HCT116 (cell line): ENCODE results near the gene NUDT22. TPM values are rescaled to one million over a fixed set of nuclear protein-coding genes. Genes with fewer than 3 reads are reported as not detected.

Source experiments
- ATAC-seq: fragments of 200-7000 bp; cut with Tn5 transposase; 2 replicates; pipeline ENCODE4 v1.9.1; 2020; ENCODE audit warnings: mild to moderate bottlenecking, moderate library complexity
- BruUV-seq: library from RNA; stranded (reverse); fragments of 400-500 nt; replicated peaks from 2 replicates; lab custom pipeline; 2021; lab: Mats Ljungman, UMichigan
- CTCF ChIA-PET: fragments of 300-600 bp; sonication (Branson Sonifier 250); formaldehyde crosslinking; loops from one replicate; lab custom pipeline; 2021; ENCODE audit warnings: antibody characterized with exemption; lab: Charles Lee
- POLR2A ChIA-PET: fragments of 300-600, 350-600 bp; sonication (Branson Sonifier 250); formaldehyde crosslinking; loops from one replicate; lab custom pipeline; 2021; ENCODE audit warnings: antibody characterized with exemption; lab: Charles Lee
- RAD21 ChIA-PET, 2 experiments: fragments of 300-600 bp; sonication (Branson Sonifier 250); formaldehyde crosslinking; loops; one replicate each; lab custom pipeline; 2023; ENCODE audit warnings: low total read pairs in 2 of 2; ENCODE audit not compliant: uncharacterized antibody in 2 of 2, unreplicated experiment in 2 of 2, low non-redundant PET in 1 of 2; lab: Charles Lee
- DNase-seq: peaks from one replicate; pipeline ENCODE4 v3.0.0-alpha.2; 2010; ENCODE audit warnings: low read depth, low spot score
- H2AFZ ChIP-seq: fragments of 200-600 bp; shearing (Covaris generic), sonication (generic); 2 replicates; pipeline ENCODE4 v1.6.1; 2017; ENCODE audit warnings: low read depth, mixed run types, mixed read lengths, antibody characterized with exemption, low read length; ENCODE audit not compliant: poor library complexity, severe bottlenecking
- H3K27ac ChIP-seq: 2 replicates; pipeline ENCODE4 v1.5.1; 2012; ENCODE audit warnings: low read depth, low read length
- H3K27me3 ChIP-seq: fragments of 200-600 bp; sonication (generic); 2 replicates; pipeline ENCODE4 v1.6.1; 2016; ENCODE audit warnings: mixed run types, low read length, mixed read lengths; ENCODE audit not compliant: insufficient read depth
- H3K36me3 ChIP-seq, 2 experiments: fragments of 200-500 bp in 1 of 2; fragments of 200-600 bp in 1 of 2; sonication (Bioruptor generic) in 1 of 2; sonication (generic) in 1 of 2; 2 replicates each; pipeline versions ENCODE4 v1.5.1 to v1.6.1; 2014 to 2016; ENCODE audit warnings: low read length in 2 of 2, inconsistent platforms in 1 of 2, mixed read lengths in 1 of 2, mixed run types in 1 of 2; ENCODE audit not compliant: insufficient read depth in 2 of 2, control insufficient read depth in 1 of 2
- H3K4me1 ChIP-seq, 2 experiments: fragments of 200-600 bp in 1 of 2; sonication (generic) in 1 of 2; 2 replicates each; pipeline versions ENCODE4 v1.5.1 to v1.6.1; 2012 to 2017; ENCODE audit warnings: low read length in 2 of 2, inconsistent platforms in 1 of 2, mild to moderate bottlenecking in 1 of 2, mixed read lengths in 1 of 2, mixed run types in 1 of 2, moderate library complexity in 1 of 2; ENCODE audit not compliant: insufficient read depth in 2 of 2, control insufficient read depth in 1 of 2
- H3K4me2 ChIP-seq: fragments of 200-600 bp; sonication (generic); 2 replicates; pipeline ENCODE4 v1.6.1; 2017; ENCODE audit warnings: mixed run types, low read length, mixed read lengths
- H3K4me3 ChIP-seq, 2 experiments: fragments of 200-600 bp in 1 of 2; sonication (generic) in 1 of 2; replicated peaks in 1 of 2; 2 replicates each; pipeline ENCODE4 v1.5.1; 2011 to 2016; ENCODE audit warnings: low read length in 2 of 2, control low read depth in 1 of 2, low read depth in 1 of 2, mild to moderate bottlenecking in 1 of 2, mixed read lengths in 1 of 2, mixed run types in 1 of 2
- H3K79me2 ChIP-seq: fragments of 200-600 bp; sonication (generic); 2 replicates; pipeline ENCODE4 v1.6.1; 2017; ENCODE audit warnings: mild to moderate bottlenecking, mixed run types, low read length, moderate library complexity, mixed read lengths; ENCODE audit not compliant: insufficient read depth
- H3K9ac ChIP-seq: fragments of 200-600 bp; sonication (generic); 2 replicates; pipeline ENCODE4 v1.6.1; 2016; ENCODE audit warnings: low read length, mixed read lengths
- H3K9me2 ChIP-seq: fragments of 200-600 bp; sonication (generic), shearing (Covaris generic); 2 replicates; pipeline ENCODE4 v1.6.1; 2017; ENCODE audit warnings: mixed run types, mild to moderate bottlenecking, moderate library complexity; ENCODE audit not compliant: insufficient read depth
- H3K9me3 ChIP-seq, 2 experiments: fragments of 200-500 bp in 1 of 2; fragments of 200-600 bp in 1 of 2; sonication (Bioruptor generic) in 1 of 2; sonication (generic) in 1 of 2; 2 replicates each; pipeline ENCODE4 v1.6.1; 2014 to 2017; ENCODE audit warnings: low read length in 2 of 2, mixed read lengths in 2 of 2, inconsistent platforms in 1 of 2, low read depth in 1 of 2, mild to moderate bottlenecking in 1 of 2, mixed run types in 1 of 2, moderate library complexity in 1 of 2; ENCODE audit not compliant: control insufficient read depth in 1 of 2, insufficient read depth in 1 of 2
- H4K20me1 ChIP-seq: fragments of 200-600 bp; sonication (generic), shearing (Covaris generic); 2 replicates; pipeline ENCODE4 v1.6.1; 2017; ENCODE audit warnings: mixed run types, mild to moderate bottlenecking, moderate library complexity; ENCODE audit not compliant: insufficient read depth
- RAD21 ChIP-seq: IDR thresholded peaks from 2 replicates; pipeline ENCODE4 v1.6.1; 2012; ENCODE audit warnings: low read depth, mild to moderate bottlenecking
- SRF ChIP-seq: IDR thresholded peaks from 2 replicates; pipeline ENCODE4 v1.6.1; 2012; ENCODE audit warnings: low read depth
- TCF7L2 ChIP-seq: IDR thresholded peaks from 2 replicates; pipeline ENCODE4 v1.7.0; 2011; ENCODE audit warnings: borderline replicate concordance, inconsistent platforms; ENCODE audit not compliant: insufficient read depth, insufficient read length; ENCODE audit errors: extremely low read depth
- ZBTB33 ChIP-seq: IDR thresholded peaks from 2 replicates; pipeline ENCODE4 v1.6.1; 2011; ENCODE audit warnings: mild to moderate bottlenecking, low read length, moderate library complexity; ENCODE audit not compliant: insufficient replicate concordance; ENCODE audit errors: extremely low read depth
- ZNF274 ChIP-seq: fragments of 200-500 bp; sonication (Bioruptor generic); IDR thresholded peaks from 2 replicates; pipeline ENCODE4 v1.6.1; 2014; ENCODE audit warnings: mild to moderate bottlenecking, low read depth, low read length, inconsistent platforms
- intact Hi-C: fragments of 100-400 bp; cut with micrococcal nuclease; formaldehyde crosslinking; loops from 2 replicates; pipeline ENCODE4 v1.10.0; 2022
- total RNA-seq: library from RNA; stranded (reverse); gene quantifications from one replicate; pipeline ENCODE4 v1.2.1, GENCODE V29; 2021; ENCODE audit not compliant: unreplicated experiment
- TF ChIP-seq, protein P1 (sequence below): IDR thresholded peaks from 2 replicates; pipeline ENCODE4 v1.6.1; 2012

NUDT22 gene
- total RNA-seq, 1 experiment from 2014 or later, result 70.9 TPM

GRCh38 chr11:64208796-64209562 is 17.1 kb upstream of the NUDT22 start:
- ChIA-PET CTCF (no interaction called here), RAD21 (no interaction called here), POLR2A (no interaction called here)
- Histone ChIP-seq H4K20me1 (no peaks in the 10 kb centered on the region), H3K9me3 (no peaks in the 10 kb centered on the region), H3K27ac (no peak overlapping the region), H3K79me2 (peaks cover 4% of the 10 kb centered on the region; the same call in 1 of the 2 replicates), H3K9ac (no peak overlapping the region), H3K4me3 (no peak overlapping the region), H3K4me2 (no peak overlapping the region), H3K36me3 (peaks cover 14 to 16% of the 10 kb centered on the region in 2 experiments), H2AFZ (no peak overlapping the region), H3K4me1 (peaks cover 0 to 7% of the 10 kb centered on the region in 2 experiments; a peak in 1 of 4 replicates), H3K27me3 (no peaks in the 10 kb centered on the region), H3K9me2 (no peaks in the 10 kb centered on the region)
- BruUV-seq, result no TSS peak
- intact Hi-C loops, result no loop called here
- no peak for DNase-seq
- no peak for ATAC-seq
- TF ChIP-seq RAD21 (no peak), ZBTB33 (no peak), ZNF274 (no peak), SRF (no peak), TCF7L2 (no peak)
- TF ChIP-seq, protein P1, sequence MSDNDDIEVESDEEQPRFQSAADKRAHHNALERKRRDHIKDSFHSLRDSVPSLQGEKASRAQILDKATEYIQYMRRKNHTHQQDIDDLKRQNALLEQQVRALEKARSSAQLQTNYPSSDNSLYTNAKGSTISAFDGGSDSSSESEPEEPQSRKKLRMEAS, result no peak
